SIG-M5 treated with dmso at 0.1 percent for 504 hours (cell line): ENCODE measurements around the gene ODAM.
"Not testable (repeated sequence)": the region's sequence is repeated elsewhere in the genome, so short reads cannot be mapped to it uniquely, and the experiment has no call there.

Experiments used
- DNase-seq: peaks from one replicate; lab custom pipeline; 2025; ENCODE audit not compliant: unreplicated experiment; lab: John Stamatoyannopoulos, UW

ODAM gene

DNA sequence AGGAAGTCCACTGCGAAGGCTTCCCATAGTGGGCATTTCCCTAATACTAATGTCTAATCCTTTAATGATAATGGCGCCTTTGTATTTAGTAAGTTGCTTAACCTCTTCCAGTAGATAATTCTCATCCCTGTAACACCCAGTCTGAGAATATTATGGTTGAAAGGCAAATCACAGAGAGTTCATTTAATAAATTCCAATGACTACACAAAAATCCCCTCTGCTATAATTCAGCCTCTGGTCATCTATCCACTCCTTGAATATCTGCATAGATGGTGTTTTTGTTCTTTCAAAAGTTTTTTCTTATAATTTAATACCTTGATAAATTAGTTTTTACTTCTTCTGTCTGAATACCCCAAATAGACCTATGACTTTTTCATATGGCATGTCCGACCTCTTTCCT lies 25.9 kb downstream of the ODAM start:
- not testable (repeated sequence) for DNase-seq

DNA sequence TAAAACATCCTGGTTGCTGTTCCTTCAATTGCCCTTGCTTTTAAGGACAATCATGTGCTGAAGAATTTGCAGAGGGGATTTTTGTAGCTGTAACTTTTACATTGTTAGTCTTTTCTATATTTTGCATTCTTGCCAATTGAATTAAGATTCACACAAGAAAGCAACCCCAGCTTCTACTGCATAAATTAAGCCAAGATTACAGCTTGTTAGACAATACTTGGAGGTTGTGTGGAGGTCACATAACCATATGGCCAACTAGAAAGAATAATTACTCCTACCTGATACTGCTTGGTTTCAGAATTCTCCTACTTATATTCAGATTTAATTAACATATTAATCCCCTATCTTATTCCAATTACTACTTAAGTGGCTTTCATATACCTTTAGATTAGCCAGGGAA lies 26.3 kb downstream of the ODAM start:
- DNase-seq: not testable (repeated sequence)

DNA sequence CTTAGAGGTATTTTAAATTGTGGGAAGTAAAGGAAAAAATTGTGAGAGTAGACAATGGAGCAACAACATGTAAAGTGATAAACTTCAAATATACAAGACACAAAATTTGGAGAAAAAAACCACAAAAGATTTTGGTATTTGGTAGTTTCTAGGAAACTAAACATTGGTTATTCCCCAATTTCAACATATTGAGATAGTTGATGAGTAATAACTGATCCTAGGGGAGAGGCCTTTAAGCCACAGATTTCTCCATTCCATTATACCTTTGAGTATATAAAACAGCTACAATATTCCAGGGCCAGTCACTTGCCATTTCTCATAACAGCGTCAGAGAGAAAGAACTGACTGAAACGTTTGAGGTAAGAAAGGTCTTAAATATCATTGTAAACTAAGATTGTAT lies 30.3 kb downstream of the ODAM start, which contains the start of gene FDCSP:
Gene FDCSP (plus strand): TSS at position 301 of the 400 bp plus-strand sequence. CDS start 5,071 bp downstream, outside the sequence.
- no peak for DNase-seq

DNA sequence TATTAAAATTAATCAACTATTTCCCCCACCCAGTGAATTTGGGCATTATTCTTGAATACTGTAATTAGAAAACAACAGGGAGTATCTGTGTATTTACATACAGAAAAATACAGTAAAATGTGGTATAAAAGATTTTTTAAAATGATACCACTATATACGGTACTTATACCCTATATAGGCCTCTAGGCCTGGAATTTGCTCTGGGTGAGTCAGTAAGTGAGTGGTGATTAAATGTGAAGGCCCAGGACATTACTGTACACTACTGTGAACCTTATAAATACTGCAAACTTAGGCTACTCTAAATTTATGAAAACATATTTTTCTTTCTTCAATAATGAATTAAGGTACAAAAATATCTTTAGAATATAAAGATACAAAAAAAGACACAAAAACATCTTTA lies 40.6 kb downstream of the ODAM start:
- DNase-seq: no peak

DNA sequence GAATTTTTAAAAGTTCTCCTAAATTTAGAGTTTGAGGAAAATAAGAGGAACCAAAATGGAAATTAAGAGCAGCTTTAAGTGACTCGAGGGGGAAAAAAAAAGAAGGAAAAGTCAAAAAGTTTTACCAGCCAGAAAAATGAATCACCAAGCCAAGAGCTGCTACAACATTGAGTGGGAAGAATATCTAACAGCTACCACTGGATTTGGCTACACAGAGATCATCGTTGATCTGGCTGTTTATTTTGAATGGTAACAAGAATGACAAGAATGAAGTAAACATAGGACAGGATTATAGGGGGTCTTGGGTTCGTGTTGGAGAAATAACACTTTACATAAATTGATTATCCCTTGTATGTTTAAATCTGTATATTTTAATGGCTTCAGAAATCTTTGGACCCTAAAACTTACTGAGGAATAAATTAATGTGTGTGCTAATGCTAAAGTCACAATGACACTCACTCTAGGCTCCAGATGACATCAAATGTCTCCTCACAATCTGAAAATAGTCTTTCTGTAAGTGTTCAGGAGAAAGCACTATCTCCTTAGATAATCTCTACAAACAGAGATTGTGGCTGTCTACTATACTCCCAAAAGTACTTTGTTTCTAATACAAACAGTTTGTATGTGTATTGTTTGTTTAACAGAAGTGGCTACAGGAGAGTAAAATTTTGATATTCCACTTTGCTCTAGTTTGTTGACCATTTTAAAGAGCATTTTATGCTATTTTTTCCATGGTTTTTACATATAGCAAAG lies 43.8 kb downstream of the ODAM start:
- no peak for DNase-seq

DNA sequence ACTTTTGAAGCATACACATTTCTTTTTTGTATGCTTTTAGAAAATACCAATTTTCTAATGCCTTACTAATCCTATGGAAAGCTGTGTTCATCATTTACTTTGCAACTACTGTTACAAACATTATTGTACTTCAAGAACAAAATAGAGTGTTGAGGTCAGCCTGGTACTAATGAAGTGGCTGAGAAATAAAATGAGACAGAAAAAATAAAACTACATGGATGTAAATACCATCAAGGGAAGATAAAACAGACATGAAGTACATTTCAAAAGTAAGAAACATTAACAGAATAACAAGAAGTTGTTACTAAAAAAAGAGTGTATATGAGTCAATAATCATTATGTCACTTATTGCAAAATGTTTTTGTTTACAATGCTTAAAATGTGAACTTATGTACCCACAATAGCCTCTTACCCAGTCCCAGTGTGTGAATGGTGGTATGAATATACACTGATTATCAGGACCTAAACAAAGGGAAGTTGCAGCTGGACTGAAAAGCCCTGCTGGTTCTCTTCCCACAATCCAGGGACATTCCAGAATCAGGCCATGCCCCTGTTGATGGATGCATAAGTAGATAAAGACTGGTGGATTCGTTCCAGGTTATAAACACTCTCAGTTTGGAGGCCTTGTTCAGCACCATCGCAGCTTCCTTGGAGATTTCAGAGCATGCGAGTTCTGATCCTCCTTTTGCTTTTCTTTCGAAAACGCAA lies 44.5 kb downstream of the ODAM start:
- DNase-seq: no peak

DNA sequence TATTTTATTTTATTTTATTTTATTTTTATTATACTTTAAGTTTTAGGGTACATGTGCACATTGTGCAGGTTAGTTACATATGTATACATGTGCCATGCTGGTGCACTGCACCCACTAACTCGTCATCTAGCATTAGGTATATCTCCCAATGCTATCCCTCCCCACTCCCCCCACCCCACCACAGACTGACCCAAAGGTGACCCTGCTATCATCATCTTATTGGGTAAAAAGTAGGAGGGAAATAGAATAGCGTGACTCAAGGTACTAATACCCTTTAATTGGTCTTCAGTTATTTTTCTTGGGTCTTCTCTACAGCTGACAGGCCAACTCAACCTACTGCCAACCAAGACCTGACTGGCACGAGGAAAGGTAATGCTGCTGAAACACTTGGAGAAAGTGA lies 46.8 kb downstream of the ODAM start, which contains the start of gene CSN3:
Gene CSN3 (plus strand): TSS at position 301 of the 400 bp plus-strand sequence. CDS start 2,223 bp downstream, outside the sequence.
- not testable (repeated sequence) for DNase-seq

DNA sequence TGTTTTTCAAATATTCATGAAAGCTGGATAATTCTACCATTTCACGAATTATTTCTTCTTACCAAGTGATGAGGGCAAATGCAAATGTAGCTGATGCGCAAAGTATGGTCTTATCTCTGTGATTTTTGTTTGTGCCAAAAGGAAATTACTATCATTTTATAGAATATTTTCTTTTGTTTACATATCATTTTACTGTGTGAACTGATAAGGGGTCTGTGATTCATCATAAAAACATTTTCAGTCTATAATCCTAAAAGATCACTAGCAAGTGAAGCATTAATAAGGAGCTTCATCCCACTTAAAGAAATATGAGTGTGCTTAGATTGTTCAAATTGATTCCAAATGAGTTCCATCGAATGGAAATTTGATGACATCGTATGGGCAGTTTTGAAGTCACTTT lies 47.6 kb downstream of the ODAM start:
- no peak for DNase-seq

DNA sequence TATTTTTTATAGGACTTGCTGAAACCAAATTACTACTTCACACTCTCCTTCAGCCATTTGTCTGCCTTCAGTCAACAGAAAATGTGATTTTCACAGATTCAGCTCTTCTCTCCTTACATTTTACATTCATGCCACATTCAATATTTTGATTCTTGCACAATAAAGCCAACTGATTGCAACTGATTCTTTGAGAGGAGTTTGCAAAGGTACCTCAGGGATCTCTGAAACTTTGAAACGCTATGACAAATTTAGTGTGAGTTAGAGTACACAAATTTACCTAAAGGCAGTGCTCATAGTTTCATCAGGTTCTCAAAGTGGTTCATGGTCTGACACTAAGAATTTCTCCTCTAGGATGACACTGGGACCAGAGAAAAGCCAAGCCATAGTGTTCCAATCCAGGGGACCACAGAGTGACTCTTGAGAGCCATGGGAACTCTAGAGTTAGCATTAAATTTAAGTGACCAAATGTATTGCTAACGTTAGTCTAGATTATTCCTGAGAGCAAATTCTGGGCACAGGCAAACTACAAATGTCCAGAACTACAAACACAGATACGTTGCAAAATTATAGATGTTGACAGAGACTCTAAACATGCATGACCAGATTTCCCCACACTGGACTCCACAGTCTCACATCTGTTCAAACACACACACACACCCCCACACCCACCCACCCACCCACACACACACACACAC lies 55.9 kb downstream of the ODAM start:
- DNase-seq: no peak

DNA sequence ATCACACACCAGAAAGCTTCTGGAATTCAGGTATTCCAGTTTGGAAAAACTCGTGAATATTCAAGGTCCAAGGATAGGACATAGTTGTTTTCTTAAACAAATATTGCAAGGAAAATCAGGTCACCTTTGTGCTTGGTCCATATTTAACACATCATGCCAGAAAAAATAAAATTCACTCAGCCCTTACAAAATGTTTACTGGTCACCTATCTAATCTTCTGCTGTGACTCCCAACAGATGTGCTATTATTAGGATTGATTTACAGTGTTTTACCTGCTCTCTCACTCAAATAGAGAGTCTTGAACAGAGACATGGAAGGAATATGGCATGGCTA lies 56.4 kb downstream of the ODAM start:
- no peak for DNase-seq
